ENCODE results near the gene C2CD2L.

- TF ChIP-seq ESRRG (CRISPR knock-in tag; IDR thresholded peaks at IDR 0.05), result no peak
- TF ChIP-seq CREB5 (CRISPR knock-in tag; IDR thresholded peaks at IDR 0.05; ENCODE audit: low read depth), result no peak
- no peak for TF ChIP-seq ZC3H10 (CRISPR knock-in tag; IDR thresholded peaks at IDR 0.05)
- TF ChIP-seq ZNF8 (CRISPR knock-in tag; IDR thresholded peaks at IDR 0.05), result no peak
- no peak for TF ChIP-seq GLIS3 (CRISPR knock-in tag; IDR thresholded peaks at IDR 0.05)
- TF ChIP-seq POU6F1 (CRISPR knock-in tag; IDR thresholded peaks at IDR 0.05; ENCODE audit: borderline replicate concordance, low read depth), result no peak
Measured at GRCh38 chr11:119148720-119149017, 41.5 kb downstream of the C2CD2L start.
